ENCODE results near the gene UBXN10.

DNA sequence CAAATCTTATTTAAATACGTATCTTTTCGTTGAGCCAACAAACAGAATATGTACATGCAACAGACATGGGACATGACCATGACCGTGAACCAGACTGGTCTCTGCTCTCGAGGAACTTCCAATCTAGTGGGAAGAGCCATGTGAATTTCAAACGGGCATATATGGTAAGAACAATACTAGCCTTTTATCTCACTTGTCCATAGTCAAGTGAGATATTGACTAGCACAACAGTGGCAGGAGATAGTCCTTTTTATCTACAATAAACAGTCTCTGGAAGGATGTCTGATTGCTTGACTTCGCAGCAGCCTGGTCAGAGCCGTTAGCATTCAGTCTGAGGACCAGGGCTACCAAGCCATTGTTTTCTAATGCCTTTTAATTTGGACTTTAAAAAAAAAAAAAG lies 13.0 kb downstream of the UBXN10 start:
- no peak for TF ChIP-seq POLR2A (IDR thresholded peaks at IDR 0.05)
- TF ChIP-seq, protein P1, sequence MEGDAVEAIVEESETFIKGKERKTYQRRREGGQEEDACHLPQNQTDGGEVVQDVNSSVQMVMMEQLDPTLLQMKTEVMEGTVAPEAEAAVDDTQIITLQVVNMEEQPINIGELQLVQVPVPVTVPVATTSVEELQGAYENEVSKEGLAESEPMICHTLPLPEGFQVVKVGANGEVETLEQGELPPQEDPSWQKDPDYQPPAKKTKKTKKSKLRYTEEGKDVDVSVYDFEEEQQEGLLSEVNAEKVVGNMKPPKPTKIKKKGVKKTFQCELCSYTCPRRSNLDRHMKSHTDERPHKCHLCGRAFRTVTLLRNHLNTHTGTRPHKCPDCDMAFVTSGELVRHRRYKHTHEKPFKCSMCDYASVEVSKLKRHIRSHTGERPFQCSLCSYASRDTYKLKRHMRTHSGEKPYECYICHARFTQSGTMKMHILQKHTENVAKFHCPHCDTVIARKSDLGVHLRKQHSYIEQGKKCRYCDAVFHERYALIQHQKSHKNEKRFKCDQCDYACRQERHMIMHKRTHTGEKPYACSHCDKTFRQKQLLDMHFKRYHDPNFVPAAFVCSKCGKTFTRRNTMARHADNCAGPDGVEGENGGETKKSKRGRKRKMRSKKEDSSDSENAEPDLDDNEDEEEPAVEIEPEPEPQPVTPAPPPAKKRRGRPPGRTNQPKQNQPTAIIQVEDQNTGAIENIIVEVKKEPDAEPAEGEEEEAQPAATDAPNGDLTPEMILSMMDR (IDR thresholded peaks at IDR 0.05) = no peak
